SK-N-SH treated with all-trans-retinoic acid at 6 μM for 48 hours (cell line): Measurements from ENCODE around the gene CAMKK2.

ENCODE experiments used
- CSDC2 ChIP-seq: fragments of 250-450 bp; sonication (Bioruptor Pico); IDR thresholded peaks from 2 replicates; pipeline ENCODE4 v1.5.0; 2020; ENCODE audit warnings: mild to moderate bottlenecking, moderate library complexity
- PATZ1 ChIP-seq: fragments of 250-450 bp; sonication (Bioruptor Pico); IDR thresholded peaks from 2 replicates; pipeline ENCODE4 v1.8.0; 2020; ENCODE audit warnings: mild to moderate bottlenecking, moderate library complexity, borderline replicate concordance
- POU6F1 ChIP-seq: fragments of 250-450 bp; sonication (Bioruptor Pico); IDR thresholded peaks from 2 replicates; pipeline ENCODE4 v1.8.0; 2021; ENCODE audit warnings: low read depth, mild to moderate bottlenecking, moderate library complexity, borderline replicate concordance
- PPARA ChIP-seq: fragments of 250-450 bp; sonication (Bioruptor Pico); IDR thresholded peaks from 2 replicates; pipeline ENCODE4 v1.5.0; 2020; ENCODE audit warnings: mild to moderate bottlenecking, borderline replicate concordance
- TOX ChIP-seq: fragments of 250-450 bp; sonication (Bioruptor Pico); IDR thresholded peaks from 2 replicates; pipeline ENCODE4 v1.8.0; 2021; ENCODE audit warnings: mild to moderate bottlenecking, moderate library complexity, borderline replicate concordance

GRCh38 chr12:121237415-121237814 is 59.1 kb downstream of the CAMKK2 start:
- no peak for TF ChIP-seq POU6F1 (CRISPR knock-in tag)
- TF ChIP-seq PATZ1 (CRISPR knock-in tag), result no peak
- no peak for TF ChIP-seq CSDC2 (CRISPR knock-in tag)
- TF ChIP-seq TOX (CRISPR knock-in tag), result no peak
- no peak for TF ChIP-seq PPARA (CRISPR knock-in tag)
